Parietal lobe (tissue), 1 donor: ENCODE results near the gene PACS1. TPM values are rescaled to one million over a fixed set of nuclear protein-coding genes. Genes with fewer than 3 reads are reported as not detected.

Experiments used
- total RNA-seq: library from RNA; depleted of rRNA; stranded (reverse); fragments of >200 nt; gene quantifications from one replicate; pipeline ENCODE4 v1.2.3, GENCODE V29; 2014

PACS1 gene
- 101 TPM for total RNA-seq

DNA sequence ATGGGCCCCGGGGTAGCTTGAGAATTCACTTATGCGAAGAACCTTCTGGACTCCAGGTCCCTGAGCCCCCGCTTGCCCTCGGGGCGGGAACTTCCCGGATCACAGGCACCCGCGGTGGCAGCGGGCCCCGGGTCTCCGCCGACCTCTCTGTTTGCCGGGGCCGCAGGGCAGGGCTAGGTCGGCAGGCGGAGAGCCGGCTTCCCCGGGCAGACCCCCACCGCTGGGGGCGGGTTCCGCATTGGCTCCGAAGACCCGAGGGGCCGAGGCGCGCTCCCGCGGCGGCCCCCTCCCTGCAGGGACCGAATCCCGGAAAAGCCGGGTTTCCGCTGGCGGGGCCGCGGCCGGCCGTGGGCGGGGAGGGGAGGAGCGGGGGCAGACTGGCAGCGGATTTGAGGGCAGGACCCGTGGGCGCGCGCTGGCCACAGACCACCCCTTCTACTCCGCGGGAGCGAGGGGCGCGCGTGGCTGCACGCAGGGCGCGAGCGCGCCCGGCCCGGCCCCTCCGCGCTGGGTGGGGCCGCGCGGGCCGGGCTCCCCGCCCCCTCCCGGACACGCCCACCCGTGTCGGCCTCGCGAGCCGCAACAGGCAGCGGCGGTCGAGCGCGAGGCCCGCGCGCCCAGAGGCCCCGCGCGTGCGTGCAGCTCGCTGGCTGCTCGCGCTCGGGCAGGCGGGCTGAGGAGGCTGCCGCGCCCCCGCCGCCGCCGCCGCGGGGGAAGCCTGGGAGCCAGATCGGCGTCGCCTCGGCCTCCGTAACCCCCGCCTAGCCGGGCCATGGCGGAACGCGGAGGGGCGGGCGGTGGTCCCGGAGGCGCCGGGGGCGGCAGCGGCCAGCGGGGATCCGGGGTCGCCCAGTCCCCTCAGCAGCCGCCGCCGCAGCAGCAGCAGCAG, at the start of gene PACS1:
TSS of gene PACS1 (plus strand) at position 558 of the 889 bp plus-strand sequence. CDS start at position 773, 215 bp downstream.

DNA sequence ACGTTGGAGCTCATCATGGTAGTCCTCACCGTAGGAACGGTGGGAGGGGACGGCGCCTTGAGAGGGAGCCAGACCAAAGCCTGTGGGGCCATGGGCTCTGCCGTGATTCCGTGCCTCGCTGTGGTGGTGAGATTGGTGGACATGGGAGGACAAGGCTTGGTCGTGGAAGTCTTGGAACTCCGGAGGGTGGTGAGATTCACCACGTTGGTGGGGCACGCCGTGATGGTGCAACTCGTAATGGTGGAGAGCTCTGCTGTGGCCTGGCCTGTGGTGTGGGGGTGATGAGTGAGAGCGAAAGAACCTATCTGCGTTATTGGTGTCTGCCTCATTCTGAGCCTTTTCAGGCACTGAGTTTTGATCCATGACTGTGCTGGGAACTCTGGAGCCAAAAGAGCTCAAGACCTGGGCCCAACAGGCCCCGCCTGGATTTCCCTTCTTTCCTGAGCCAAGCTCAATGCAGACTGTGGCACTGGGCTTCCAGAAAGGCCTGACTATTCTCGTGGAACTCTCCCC, 44.0 kb upstream of the PACS1 start, which contains the start of gene CATSPER1:
TSS of gene CATSPER1 (minus strand) at position 463 of the 513 bp plus-strand sequence. CDS start at position 363, 100 bp downstream.

DNA sequence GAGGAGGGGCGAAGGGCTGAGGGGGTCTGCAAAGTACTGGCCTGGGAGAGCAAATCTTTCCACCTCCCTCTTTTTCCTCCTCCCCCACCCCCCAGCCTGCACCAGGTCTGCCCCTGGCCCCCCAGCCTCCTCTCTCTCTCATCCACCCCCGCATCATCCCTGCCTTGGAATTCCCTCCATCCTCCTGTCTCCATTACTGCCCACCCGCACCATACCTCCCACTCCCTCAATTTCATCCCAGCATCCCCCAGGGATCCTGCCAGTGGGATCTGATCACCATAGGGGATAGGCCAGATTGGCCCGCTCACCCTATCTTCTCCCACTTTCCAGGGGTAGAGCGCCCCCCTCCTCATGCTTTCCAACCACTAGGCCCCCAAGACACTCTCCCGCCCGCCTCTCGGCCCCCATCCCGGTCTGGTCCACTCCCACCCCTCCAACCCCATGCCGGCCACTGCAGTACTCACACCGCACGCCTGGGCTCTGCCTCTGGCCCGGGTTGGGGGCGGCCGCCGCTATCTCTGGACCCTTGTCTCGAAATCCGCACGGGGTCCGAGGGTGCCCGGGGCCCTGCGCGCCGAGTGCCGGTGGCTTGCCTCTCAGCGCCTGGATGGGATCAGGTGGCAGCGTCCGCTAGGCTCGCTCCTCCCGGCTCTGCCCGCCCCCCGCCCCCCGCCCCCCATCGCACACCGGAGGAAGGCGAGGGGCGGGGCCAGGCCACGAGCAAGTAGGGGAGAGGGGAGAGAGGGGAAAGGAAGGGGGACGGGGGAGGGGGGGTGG, 21.3 kb upstream of the PACS1 start, which contains the start of gene GAL3ST3:
TSS of gene GAL3ST3 (minus strand) at position 615 of the 777 bp plus-strand sequence. CDS start 3,746 bp downstream, outside the sequence.

DNA sequence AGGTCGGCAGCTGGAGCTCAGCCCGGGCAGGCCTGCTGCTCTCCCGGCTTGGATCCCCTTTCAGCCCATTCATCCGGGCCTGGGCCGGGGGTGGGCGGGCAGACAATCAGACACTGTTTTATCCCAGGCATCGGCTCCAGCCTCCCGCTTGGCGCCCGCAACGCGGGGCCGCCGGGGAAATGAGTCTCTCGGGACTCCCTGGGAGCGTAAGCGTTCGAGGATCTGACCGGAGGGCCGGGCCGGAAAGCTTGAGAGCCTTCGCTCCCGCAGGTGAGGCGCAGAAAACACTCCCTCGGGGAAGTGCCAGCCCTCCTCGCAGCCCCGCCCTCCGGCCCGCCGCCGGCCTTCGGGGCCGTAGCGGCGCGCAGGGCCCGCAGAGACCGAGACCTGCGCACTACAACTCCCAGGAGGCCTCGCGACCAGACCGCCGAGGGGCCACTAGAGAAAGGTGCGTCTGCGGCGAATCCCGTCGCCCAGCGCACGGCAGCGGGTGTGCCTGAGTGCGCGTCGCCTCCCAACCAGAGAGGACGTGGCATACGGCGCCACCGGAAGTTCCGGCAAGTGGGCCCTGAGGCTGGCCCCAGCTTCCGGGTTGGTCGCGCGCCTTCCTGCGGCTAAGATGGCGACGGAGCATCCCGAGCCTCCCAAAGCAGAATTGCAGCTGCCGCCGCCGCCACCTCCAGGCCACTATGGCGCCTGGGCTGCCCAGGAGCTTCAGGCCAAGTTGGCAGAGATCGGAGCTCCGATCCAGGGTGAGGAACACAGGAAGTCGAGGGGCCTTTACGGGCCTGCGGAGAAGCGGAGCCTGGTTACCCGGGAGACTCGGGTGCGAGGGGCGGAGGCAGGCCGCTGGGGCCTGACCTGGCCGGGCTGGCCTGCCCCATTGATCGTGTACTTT, 18.1 kb upstream of the PACS1 start, which contains the start of gene SF3B2:
TSS of gene SF3B2 (plus strand) at position 599 of the 898 bp plus-strand sequence. CDS start at position 620, 21 bp downstream.

DNA sequence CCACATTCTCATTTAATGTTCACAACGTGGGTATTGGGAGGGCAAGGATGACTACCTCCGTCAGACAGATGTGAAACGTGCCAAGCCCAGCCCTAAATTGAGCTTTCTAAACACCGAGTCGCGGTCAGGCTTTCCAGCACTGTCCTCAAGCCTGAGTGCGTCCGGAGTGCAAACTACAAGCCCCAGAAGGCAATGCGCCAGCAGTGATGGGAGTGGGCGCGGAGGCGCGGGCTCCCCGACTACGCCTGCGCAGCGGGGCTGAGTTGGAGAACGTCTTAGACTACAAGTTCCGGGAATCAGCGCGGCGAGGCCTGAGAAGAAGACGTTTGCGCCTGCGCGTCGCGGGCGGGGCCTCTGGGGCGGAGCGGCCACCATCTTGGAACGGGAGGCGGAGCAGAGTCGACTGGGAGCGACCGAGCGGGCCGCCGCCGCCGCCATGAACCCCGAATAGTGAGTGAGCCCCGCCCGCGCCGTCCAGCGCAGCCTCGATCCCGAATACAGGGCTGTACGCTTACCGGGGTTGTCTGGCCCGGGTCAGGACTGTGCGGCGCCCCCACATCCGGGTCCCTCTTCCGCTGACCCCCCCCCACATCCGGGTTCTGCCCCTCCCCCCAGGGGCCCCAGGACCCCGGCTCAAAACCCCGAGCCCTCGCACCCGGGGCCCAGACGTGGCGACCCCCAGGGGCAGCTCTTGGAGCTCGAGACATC, 198.3 kb downstream of the PACS1 start, which contains the start of gene RAB1B:
TSS of gene RAB1B (plus strand) at position 396 of the 708 bp plus-strand sequence. CDS start at position 437, 41 bp downstream.

DNA sequence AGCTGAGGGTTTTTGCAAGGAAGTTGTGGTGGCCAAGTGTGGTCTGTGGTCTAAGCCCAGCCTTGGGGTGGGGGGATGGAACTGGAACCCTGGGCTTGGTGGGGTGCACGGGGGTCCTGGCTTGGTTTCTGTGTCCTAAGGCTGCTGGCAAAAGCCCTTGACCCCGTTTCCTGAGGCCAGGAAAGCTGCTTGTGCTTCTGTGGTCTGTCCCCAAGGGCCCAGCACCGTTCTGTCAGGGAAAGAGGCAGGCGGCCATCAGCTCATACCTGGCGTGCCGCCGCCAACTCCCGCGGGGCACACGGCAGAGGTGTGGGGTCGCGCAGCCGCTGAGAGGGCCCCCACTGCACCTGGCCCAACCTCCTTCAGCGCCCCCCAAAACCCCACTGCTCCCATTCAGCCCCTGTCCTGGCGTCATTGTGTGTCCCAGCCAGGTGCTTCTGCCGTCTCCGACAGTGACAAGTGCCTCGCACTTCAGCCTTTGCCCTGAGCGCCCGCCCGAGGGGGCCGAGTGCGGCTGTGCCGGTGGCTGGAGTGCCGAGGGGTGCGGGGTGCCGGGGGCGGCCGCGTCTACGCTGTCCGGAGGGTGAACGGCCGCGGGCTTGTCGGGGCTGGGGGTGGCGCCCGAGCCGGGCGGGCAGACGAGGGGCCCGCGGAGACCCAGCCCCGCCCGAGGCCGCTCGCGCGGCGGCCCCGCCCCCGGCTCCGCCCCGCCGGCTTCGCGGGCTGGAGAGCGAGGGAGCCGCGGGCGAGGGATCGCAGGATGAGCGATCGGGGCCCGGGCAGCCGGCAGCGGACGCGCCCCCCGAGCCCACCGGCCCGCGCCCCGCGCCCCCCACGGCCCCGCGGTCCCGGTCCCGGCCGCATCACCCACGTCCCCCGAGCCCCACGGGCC, 207.6 kb downstream of the PACS1 start, which contains the start of gene CNIH2:
TSS of gene CNIH2 (plus strand) at position 705 of the 892 bp plus-strand sequence. CDS start 282 bp downstream, outside the sequence.

DNA sequence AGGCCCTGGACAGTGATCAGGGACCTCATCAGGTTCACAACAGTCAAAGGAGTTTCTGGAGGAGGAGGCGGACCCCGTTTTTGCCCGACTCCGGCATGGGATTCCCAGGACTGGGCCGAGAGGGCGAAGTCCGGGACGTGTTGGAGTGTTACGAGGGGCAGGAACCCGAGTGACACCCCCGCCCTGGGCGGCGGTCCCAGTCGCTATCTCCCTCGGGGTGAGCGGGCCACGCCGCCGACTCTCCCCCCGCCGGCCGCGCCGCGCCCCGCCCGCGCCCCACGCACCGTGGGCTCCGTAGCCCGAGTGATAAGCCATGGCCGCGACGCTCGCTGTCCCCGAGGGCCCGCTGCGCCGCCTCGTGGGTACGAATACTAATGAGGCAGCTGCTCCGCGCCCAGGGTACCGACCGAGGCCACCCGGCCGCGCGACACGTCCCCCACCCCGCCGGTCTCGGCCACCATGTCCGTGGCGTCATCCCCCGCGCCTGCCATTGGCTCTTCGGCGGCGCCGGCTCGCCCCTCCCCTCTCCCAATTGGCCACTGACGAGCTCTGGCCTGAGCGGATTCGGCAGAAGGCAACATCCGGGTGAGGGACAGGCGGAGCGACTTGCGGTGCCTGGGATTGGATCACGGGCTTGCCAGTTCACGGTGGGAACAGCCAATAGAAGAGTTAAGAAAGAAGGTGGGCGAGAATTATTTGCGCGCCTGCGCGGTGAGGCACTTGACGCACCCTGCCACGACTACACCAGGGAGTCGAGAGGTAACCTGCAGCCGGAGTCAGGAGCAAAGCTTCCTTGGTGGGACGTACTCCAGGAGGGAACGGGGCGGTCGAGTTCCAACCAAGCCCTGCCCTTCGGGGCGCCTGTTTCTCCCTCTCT, 218.8 kb downstream of the PACS1 start, which contains the start of gene YIF1A:
TSS of gene YIF1A (minus strand) at position 473 of the 877 bp plus-strand sequence. CDS start at position 315, 158 bp downstream.

DNA sequence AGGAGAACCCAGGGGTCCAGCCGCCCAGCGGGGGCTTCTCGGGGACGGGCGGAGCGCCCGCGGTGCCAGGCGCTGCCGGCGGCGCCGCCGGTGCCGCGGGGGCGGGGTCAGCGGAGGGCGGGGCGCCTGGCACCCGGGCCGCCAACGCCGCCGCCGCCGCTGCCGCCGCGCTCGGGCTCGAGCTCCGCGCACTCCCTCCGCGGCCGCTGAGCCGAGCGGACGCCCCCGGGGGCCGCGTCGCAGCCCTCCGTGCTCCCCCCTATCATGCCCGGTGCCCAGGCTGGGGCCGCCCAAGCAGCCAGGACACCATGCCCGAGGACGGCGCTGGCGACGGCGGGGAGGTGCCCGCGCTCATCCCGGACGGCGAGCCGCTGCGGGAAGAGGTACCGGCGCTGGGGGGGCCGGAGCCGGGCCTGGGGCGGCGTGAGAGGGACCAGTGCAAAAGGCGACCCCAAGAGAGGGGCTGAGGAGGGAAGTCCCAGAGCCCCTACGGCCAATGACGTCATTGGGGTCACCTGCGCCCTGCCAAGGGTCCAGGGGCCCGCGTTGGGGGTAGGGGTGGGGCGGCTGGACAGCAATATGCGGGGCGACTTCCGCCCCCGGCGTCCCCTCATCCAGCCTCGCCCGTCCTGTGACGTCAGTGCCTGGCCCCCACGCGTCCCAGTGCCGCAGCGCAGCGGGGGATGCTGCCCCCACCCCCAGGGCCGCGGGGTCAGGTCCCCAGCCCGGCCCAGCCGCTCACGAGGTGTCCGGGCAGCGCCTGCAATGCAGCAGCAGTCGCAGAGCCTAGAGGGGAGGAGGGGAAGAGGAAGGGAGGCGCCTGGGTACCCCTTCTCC, 221.9 kb downstream of the PACS1 start, which contains the start of gene TMEM151A:
TSS of gene TMEM151A (plus strand) at position 189 of the 837 bp plus-strand sequence. CDS start at position 309, 120 bp downstream.

Other genes with a start within 250 kb of the PACS1 start
- gene SNX32, start 236.3 kb upstream of the PACS1 start, total RNA-seq: 20.7 TPM
- gene CFL1, start 212.1 kb upstream of the PACS1 start, total RNA-seq: 647 TPM
- gene MUS81, start 209.8 kb upstream of the PACS1 start, total RNA-seq: 70.4 TPM
- gene EFEMP2, start 197.5 kb upstream of the PACS1 start, total RNA-seq: 18.8 TPM
- gene CTSW, start 190.4 kb upstream of the PACS1 start, total RNA-seq: not detected
- 121 TPM for gene FIBP, start 181.8 kb upstream of the PACS1 start, total RNA-seq
- 9.1 TPM for gene CCDC85B, start 179.6 kb upstream of the PACS1 start, total RNA-seq
- gene FOSL1, start 169.9 kb upstream of the PACS1 start, total RNA-seq: not detected
- 11.6 TPM for gene C11orf68, start 151.2 kb upstream of the PACS1 start, total RNA-seq
- gene DRAP1, start 150.8 kb upstream of the PACS1 start, total RNA-seq: 61.7 TPM
- not detected for gene TSGA10IP, start 124.8 kb upstream of the PACS1 start, total RNA-seq
- 41.9 TPM for gene SART1, start 108.5 kb upstream of the PACS1 start, total RNA-seq
- gene EIF1AD, start 68.1 kb upstream of the PACS1 start, total RNA-seq: 33.5 TPM
- gene BANF1, start 67.8 kb upstream of the PACS1 start, total RNA-seq: 16.9 TPM
- not detected for gene CST6, start 58.3 kb upstream of the PACS1 start, total RNA-seq
- not detected for gene CATSPER1, start 43.8 kb upstream of the PACS1 start, total RNA-seq
- gene GAL3ST3, start 21.1 kb upstream of the PACS1 start, total RNA-seq: 17.2 TPM
- gene SF3B2, start 17.9 kb upstream of the PACS1 start, total RNA-seq: 125 TPM
- 56.7 TPM for gene KLC2, start 187.4 kb downstream of the PACS1 start, total RNA-seq
- gene RAB1B, start 198.4 kb downstream of the PACS1 start, total RNA-seq: 41.0 TPM
- 79.2 TPM for gene CNIH2, start 207.9 kb downstream of the PACS1 start, total RNA-seq
- gene YIF1A, start 218.9 kb downstream of the PACS1 start, total RNA-seq: 28.8 TPM
- 9.7 TPM for gene TMEM151A, start 221.6 kb downstream of the PACS1 start, total RNA-seq
- gene CD248, start 246.8 kb downstream of the PACS1 start, total RNA-seq: 1.3 TPM